ENCODE results near the gene ZMYND19.
"Not testable (repeated sequence)": the region's sequence is repeated elsewhere in the genome, so short reads cannot be mapped to it uniquely, and the experiment has no call there.

Gene ZMYND19

GRCh38 chr9:137553654-137554053 is 36.7 kb downstream of the ZMYND19 start:
- not testable (repeated sequence) for DNase-seq

- peak in 2 of 4 experiments; percentile 10 to 20 for DNase-seq
Measured at GRCh38 chr9:137552022-137552768, 38.1 kb downstream of the ZMYND19 start.

GRCh38 chr9:137551264-137552021 is 38.9 kb downstream of the ZMYND19 start, which contains the start of gene MRPL41:
TSS of gene MRPL41 (plus strand) at chr9:137551879. CDS start at chr9:137552082, 203 bp downstream.
- DNase-seq, result peak; percentile 93 to 99 (median 95)

- DNase-seq, result not testable (repeated sequence)
Measured at GRCh38 chr9:137550958-137551263, 39.4 kb downstream of the ZMYND19 start.

GRCh38 chr9:137550231-137550621 is 40.1 kb downstream of the ZMYND19 start, which contains the start of gene PNPLA7:
TSS of gene PNPLA7 (minus strand) at chr9:137550402. CDS start at chr9:137550197, 205 bp downstream.
- peak; percentile 79 to 92 (median 88) for DNase-seq

- no peak for DNase-seq
Measured at GRCh38 chr9:137547687-137548543, 42.4 kb downstream of the ZMYND19 start.

GRCh38 chr9:137545123-137545522 is 45.2 kb downstream of the ZMYND19 start:
- no peak for DNase-seq

GRCh38 chr9:137544176-137544760 is 46.0 kb downstream of the ZMYND19 start:
- DNase-seq, result peak; percentile 52 to 73 (median 64)

GRCh38 chr9:137543237-137543963 is 46.9 kb downstream of the ZMYND19 start:
- DNase-seq, result no peak

- DNase-seq, result no peak
Measured at GRCh38 chr9:137542486-137542885, 47.8 kb downstream of the ZMYND19 start.

- no peak for DNase-seq
Measured at GRCh38 chr9:137540536-137540935, 49.8 kb downstream of the ZMYND19 start.

- no peak for DNase-seq
Measured at GRCh38 chr9:137538058-137538457, 52.3 kb downstream of the ZMYND19 start.

GRCh38 chr9:137536594-137537131 is 53.6 kb downstream of the ZMYND19 start:
- DNase-seq, result peak in 1 of 4 experiments; percentile 21

- no peak for DNase-seq
Measured at GRCh38 chr9:137535120-137535428, 55.2 kb downstream of the ZMYND19 start.

- DNase-seq, result peak; percentile 54 to 76 (median 66)
Measured at GRCh38 chr9:137534256-137535119, 55.8 kb downstream of the ZMYND19 start.

GRCh38 chr9:137532891-137533468 is 57.3 kb downstream of the ZMYND19 start:
- DNase-seq, result not testable (repeated sequence)
